ENCODE data around the gene SIRT5.

SIRT5 gene

GRCh38 chr6:13638626-13639025 lies 64.2 kb downstream of the SIRT5 start:
- DNase-seq, result no peak

- no peak for DNase-seq
Measured at GRCh38 chr6:13641315-13641714, 66.9 kb downstream of the SIRT5 start.

GRCh38 chr6:13643125-13643524 lies 68.7 kb downstream of the SIRT5 start:
- DNase-seq, result no peak

- no peak for DNase-seq
Measured at GRCh38 chr6:13648850-13649249, 74.4 kb downstream of the SIRT5 start.

- DNase-seq, result no peak
Measured at GRCh38 chr6:13649393-13649792, 75.0 kb downstream of the SIRT5 start.

GRCh38 chr6:13653296-13653695 lies 78.9 kb downstream of the SIRT5 start:
- no peak for DNase-seq

- no peak for DNase-seq
Measured at GRCh38 chr6:13654496-13654895, 80.1 kb downstream of the SIRT5 start.

GRCh38 chr6:13655700-13656099 lies 81.3 kb downstream of the SIRT5 start:
- no peak for DNase-seq

- no peak for DNase-seq
Measured at GRCh38 chr6:13660273-13660672, 85.9 kb downstream of the SIRT5 start.

GRCh38 chr6:13660893-13661292 lies 86.5 kb downstream of the SIRT5 start:
- DNase-seq, result no peak

GRCh38 chr6:13661647-13662046 lies 87.2 kb downstream of the SIRT5 start:
- no peak for DNase-seq

- no peak for DNase-seq
Measured at GRCh38 chr6:13662651-13663334, 88.4 kb downstream of the SIRT5 start.

- no peak for DNase-seq
Measured at GRCh38 chr6:13663986-13664385, 89.6 kb downstream of the SIRT5 start.

Data from CD4-positive, alpha-beta T cell treated with Interferon gamma for 1 hour (primary cell).